Spinal cord (tissue), 10 donors: ENCODE results near the gene LAMC1. TPM values are rescaled to one million over a fixed set of nuclear protein-coding genes. Genes with fewer than 3 reads are reported as not detected.

Source experiments
- DNase-seq, 6 donors: peaks; one replicate each; pipeline versions ENCODE4 v3.0.0 to v3.0.0-alpha.2; 2013 to 2015; ENCODE audit warnings: low spot score in 6 of 6, low read depth in 4 of 6
- H3K27ac ChIP-seq: one replicate; pipeline ENCODE4 v1.5.1; 2013; ENCODE audit warnings: low read depth, low read length, control low read depth
- H3K27me3 ChIP-seq: one replicate; pipeline ENCODE4 v1.6.1; 2013; ENCODE audit warnings: low read length; ENCODE audit not compliant: control insufficient read depth, insufficient read depth
- H3K36me3 ChIP-seq: one replicate; pipeline ENCODE4 v1.6.1; 2013; ENCODE audit warnings: low read length; ENCODE audit not compliant: control insufficient read depth, insufficient read depth
- H3K4me1 ChIP-seq: one replicate; pipeline ENCODE4 v1.6.1; 2013; ENCODE audit warnings: low read length; ENCODE audit not compliant: control insufficient read depth, insufficient read depth
- H3K4me3 ChIP-seq: one replicate; pipeline ENCODE4 v1.5.1; 2013; ENCODE audit warnings: low read depth, low read length, control low read depth
- H3K9me3 ChIP-seq: one replicate; pipeline ENCODE4 v1.6.1; 2013; ENCODE audit warnings: low read length; ENCODE audit not compliant: control insufficient read depth, insufficient read depth
- WGBS: methylation state at CpG from one replicate; pipeline ENCODE4 v1.1.5; 2013; ENCODE audit warnings: missing lambda C conversion rate; ENCODE audit not compliant: insufficient coverage; 5-methylcytosine and 5-hydroxymethylcytosine counted together
- polyA plus RNA-seq, 2 donors: library from polyadenylated mRNA; unstranded; fragments of 120-200 nt; gene quantifications; one replicate each; pipeline ENCODE4 v1.2.1, GENCODE V29; 2013; ENCODE audit not compliant: insufficient read length in 2 of 2
- total RNA-seq, 2 donors: library from RNA; depleted of rRNA in 1 of 2; stranded (reverse); fragments of 120-200 nt in 1 of 2; fragments of >200 nt in 1 of 2; gene quantifications; one replicate each; pipeline versions ENCODE4 v1.2.3 to v1.2.4, GENCODE V29; 2013 to 2014
- donor health status: healthy.

Gene LAMC1
- total and polyA plus RNA-seq, 4 donors, result 47.5 to 174 (median 120) TPM

DNA sequence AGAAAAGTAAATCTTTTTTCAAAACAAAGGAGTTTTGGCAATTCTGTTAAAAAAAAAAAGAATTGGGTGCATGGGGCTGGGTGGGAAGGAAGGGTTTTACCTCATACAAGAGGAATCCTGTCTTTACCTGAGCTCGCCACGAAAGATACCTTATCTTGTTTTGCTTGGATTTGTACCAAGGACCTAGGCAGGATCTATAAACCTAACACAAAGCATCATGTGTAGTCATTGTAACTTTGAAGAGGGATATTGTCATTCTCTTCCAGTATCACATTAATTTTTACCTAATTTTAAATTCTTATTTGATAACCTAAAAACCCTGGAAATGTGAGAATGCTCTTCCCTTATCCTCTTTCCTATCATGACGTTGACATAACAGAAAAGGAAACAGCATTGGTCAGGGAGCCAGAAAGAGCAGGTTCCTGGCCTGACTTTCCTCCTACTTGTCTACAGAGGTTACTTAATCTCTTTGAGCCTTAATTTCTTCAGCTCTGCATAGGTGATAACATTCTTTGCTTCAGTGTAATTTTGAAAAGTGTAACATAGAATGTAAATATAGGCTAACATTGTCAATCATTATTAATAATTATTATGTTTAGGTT lies 4.0 kb upstream of the LAMC1 start:
- Histone ChIP-seq H3K27ac (no peak overlapping the region), H3K27me3 (no peaks in the 10 kb centered on the region), H3K9me3 (no peaks in the 10 kb centered on the region), H3K4me3 (no peak overlapping the region), H3K4me1 (peaks cover 5% of the 10 kb centered on the region), H3K36me3 (no peaks in the 10 kb centered on the region)
- no peak for DNase-seq
- 50% methylated on average over 1 of the region's 3 CpGs for WGBS

DNA sequence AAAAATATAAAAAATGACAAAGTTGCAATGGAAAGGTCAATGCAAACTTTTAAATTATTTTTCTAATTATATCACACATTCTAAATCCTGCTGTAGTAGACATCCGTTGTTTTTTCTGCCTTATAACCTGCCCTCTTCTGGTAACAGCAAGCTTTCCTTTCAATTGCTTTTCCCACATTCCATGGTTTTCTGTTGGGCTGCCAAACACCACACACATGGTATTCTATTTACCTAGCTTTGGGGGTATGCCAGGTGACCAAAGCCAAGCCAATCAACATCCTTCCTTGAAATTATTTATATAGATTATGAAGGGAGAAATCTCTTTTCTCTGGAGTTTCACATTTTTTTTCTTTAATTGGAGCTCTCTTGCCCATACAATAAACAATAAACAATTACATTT lies 3.4 kb upstream of the LAMC1 start:
- no peak for DNase-seq
- Histone ChIP-seq H3K9me3 (no peaks in the 10 kb centered on the region), H3K27ac (peak overlapping the region; percentile 15), H3K27me3 (no peaks in the 10 kb centered on the region), H3K36me3 (no peaks in the 10 kb centered on the region), H3K4me1 (peaks cover 5% of the 10 kb centered on the region), H3K4me3 (no peak overlapping the region)
- WGBS, result 38% methylated on average over 1 of the region's 1 CpG

DNA sequence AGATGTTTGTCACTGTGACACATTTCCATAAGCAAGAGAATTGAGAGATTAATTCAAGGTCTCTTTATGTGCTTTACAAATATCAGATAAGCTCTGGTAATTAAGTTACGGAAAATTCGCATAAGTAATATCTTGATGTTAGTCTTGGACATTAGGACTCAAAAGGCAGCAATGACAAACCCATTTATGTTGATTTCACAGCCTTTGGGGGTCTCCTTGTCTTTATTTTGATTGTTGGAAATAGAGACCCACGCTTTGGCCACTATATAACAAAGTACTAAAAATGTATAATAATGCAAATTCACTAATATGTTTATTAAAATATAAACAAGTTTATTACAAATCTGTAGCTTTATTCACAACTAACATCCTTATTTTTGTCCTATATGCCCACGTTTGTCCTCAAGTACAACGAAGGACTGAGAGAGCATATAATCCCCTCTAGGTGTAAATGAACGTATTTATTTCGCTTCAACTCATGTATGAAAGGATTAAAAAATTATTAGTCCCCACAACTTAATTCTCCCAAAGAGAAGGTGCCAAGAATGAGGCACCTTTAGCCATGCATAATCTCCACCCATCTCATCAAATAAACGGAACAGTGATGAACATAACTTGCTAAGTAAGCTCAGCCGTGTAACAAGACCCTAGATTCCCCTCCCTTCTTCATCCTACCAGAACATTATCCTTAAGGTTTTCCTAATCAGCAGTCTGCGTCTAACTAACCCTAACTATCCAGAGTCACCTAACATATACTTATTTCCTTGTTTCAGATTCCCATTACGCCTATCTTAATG lies 1.6 kb upstream of the LAMC1 start:
- 47% methylated on average over 2 of the region's 11 CpGs for WGBS
- no peaks in the 10 kb centered on the region for H3K36me3 ChIP-seq
- H3K27me3 ChIP-seq, result no peaks in the 10 kb centered on the region
- peaks cover 5% of the 10 kb centered on the region for H3K4me1 ChIP-seq
- H3K4me3 ChIP-seq, result peak overlapping the region; percentile 84
- H3K27ac ChIP-seq, result peak overlapping the region; percentile 96
- no peak for DNase-seq
- no peaks in the 10 kb centered on the region for H3K9me3 ChIP-seq

DNA sequence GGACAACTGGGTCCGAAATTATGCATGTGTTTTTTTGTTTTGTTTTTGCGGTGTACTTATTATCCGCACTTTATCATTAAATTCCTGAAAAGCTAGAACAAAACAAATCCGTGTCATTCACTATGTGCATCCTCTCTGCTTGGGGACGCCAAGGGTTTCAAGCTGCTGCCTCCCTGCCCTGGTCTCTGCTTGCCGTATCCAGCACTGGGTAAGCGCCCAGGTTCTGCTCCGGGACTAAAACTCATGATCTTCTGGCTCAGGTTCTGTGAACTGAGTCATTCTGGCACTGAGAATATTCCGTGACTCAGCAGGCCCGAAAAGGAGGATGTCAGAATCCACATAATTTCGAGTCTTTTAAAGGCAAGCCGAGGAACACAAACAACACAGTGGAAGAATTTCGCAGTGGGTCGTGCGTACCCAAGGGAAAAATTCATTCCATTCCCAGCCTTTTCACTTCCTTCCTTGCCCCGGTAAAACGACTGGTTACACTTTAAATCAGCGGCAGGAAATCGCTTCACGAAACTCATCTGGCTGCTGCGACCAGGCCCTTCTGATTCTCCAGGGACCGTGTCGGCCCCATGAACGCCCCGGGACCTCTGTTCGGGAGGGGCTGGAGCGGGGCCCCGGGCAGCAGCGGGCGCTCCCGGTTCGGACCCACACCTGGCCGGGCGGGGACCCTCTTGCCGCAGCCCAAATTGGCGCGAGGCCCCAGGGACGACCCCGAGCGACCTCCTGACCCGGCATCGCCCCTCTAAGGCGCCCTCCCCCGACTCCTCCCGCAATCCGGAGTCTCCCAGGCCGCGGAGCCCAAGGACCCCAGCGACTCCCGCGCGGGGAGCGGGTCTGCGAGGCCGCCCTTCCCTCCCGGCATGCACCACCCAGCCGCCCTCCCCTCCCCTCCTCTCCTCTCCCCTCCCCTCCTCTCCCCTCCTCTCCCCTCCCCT lies 746 bp upstream of the LAMC1 start:
- Histone ChIP-seq H3K27me3 (no peaks in the 10 kb centered on the region), H3K4me1 (peaks cover 5% of the 10 kb centered on the region), H3K9me3 (no peaks in the 10 kb centered on the region), H3K27ac (peak overlapping the region; percentile 96), H3K4me3 (peak overlapping the region; percentile 84), H3K36me3 (no peaks in the 10 kb centered on the region)
- peak in 3 of 6 donors; percentile 82 to 89 (median 84) for DNase-seq
- 2% methylated on average over 47 of the region's 57 CpGs for WGBS

DNA sequence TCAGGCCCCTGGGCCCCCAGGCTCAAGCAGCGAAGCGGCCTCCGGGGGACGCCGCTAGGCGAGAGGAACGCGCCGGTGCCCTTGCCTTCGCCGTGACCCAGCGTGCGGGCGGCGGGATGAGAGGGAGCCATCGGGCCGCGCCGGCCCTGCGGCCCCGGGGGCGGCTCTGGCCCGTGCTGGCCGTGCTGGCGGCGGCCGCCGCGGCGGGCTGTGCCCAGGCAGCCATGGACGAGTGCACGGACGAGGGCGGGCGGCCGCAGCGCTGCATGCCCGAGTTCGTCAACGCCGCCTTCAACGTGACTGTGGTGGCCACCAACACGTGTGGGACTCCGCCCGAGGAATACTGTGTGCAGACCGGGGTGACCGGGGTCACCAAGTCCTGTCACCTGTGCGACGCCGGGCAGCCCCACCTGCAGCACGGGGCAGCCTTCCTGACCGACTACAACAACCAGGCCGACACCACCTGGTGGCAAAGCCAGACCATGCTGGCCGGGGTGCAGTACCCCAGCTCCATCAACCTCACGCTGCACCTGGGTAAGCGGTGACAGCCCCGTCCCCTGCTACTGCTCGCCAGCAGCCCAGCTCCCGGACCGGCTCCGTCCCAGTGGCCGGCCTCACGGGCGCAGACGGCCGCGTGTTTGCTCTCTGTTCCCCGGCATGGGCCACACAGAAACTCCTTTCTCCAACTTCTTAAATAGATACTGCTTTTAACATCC lies 539 bp downstream of the LAMC1 start:
- peak overlapping the region; percentile 84 for H3K4me3 ChIP-seq
- peaks cover 5% of the 10 kb centered on the region for H3K4me1 ChIP-seq
- WGBS, result 0% methylated on average over 68 of the region's 68 CpGs
- peak overlapping the region; percentile 92 for H3K27ac ChIP-seq
- no peaks in the 10 kb centered on the region for H3K36me3 ChIP-seq
- no peaks in the 10 kb centered on the region for H3K9me3 ChIP-seq
- H3K27me3 ChIP-seq, result no peaks in the 10 kb centered on the region
- DNase-seq, result peak in 3 of 6 donors; percentile 31 to 80 (median 63)

DNA sequence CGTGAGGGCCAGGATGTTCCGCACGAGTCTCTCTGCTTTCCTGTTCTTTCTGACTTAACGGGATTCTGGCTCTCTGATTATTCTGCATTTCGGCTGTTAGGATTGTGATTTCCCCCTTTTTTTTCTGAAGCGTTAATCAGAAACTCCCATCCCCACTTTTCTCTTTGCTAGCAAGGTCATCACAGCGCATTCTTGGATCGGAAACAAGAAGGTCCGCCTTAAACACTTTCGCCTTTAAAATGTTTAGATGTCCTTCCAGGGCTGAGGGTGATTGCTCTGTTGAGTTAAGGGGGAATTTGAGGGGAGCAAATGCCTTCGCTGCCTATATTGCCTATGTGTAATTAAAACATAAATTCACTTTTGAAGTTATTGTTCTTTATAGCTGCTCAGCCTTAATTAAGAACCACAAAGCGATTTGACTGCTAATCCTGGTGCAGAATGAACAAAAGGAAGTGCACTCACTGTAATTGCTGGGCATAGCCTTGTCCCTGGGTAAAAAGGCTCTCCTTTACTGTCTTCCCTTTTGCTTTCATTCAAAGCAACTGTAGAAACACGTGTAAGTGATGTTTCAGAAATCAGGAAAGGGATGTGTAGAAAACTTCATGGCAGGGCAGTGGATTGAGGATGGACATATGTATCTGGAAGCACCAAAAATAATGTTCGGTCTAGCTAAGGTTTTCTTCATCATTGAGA lies 1.2 kb downstream of the LAMC1 start:
- no peaks in the 10 kb centered on the region for H3K9me3 ChIP-seq
- peak overlapping the region; percentile 84 for H3K4me3 ChIP-seq
- H3K27me3 ChIP-seq, result no peaks in the 10 kb centered on the region
- H3K4me1 ChIP-seq, result peaks cover 5% of the 10 kb centered on the region
- peak in 3 of 6 donors; percentile 30 to 63 (median 44) for DNase-seq
- H3K27ac ChIP-seq, result peak overlapping the region; percentile 92
- H3K36me3 ChIP-seq, result no peaks in the 10 kb centered on the region
- WGBS, result 0% methylated on average over 4 of the region's 14 CpGs

DNA sequence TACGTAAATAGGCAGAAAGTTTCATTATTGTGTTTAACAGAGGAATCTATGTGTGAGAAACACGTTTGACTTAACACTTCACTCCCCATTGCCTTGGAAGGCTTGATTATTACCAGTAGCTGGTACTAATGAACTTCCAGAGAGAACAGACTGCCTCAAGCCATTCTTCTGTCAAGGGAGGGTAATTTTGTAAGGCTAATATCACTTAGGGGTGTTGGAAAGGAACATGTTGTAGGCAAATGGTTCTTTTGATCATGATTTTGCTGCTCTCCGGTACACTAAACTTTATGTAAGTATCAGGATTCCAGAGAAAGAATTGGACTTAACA lies 1.8 kb downstream of the LAMC1 start:
- Histone ChIP-seq H3K36me3 (no peaks in the 10 kb centered on the region), H3K27me3 (no peaks in the 10 kb centered on the region), H3K4me3 (peak overlapping the region; percentile 84), H3K27ac (peak overlapping the region; percentile 92), H3K4me1 (peaks cover 5% of the 10 kb centered on the region), H3K9me3 (no peaks in the 10 kb centered on the region)
- peak in 1 of 6 donors; percentile 35 for DNase-seq
- WGBS, result 40% methylated on average over 1 of the region's 3 CpGs

DNA sequence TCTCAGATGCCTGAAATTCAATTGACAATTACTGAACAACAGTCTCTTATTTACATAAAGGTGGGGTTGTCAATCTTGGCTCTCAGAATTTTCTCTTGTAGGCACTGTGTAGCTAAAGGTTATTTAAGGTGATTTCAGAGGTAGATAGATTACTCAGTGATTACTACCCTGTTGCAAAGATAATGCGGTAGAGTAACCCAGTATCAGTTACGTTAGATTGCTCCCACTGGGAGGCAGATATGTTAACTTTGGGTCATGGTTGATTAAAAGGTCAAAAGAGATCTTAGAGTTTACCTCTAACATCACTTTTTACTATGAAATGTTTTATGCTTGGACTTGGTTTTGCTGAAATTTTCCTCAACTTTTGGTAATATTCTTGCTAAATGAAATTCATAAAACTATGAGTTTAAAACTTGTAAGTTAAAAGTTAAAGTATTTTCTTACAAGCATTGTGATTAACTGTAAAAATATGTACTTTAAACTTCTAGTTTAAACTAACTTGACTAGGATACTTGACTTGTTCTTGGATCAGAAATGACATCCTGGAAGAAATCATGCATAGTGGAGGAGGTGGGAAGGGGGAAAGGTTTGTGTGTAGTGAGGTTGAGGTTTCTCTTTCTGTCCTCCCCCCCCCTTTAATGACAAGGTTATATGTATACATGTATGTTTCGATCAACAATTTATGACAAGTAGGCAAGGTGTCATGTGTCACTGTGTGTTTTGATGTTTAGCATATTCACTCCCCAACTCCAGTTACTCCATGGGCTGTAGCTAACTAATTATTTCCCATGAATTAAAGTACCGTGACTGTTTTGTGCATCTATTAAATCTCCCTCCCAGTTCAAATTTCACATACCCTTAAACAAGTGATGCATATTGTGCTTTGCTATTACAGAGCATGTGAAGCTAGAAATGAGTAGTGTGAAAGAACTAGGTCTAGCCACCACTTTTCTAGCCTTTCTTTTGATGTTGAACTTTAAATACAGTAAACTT lies 2.9 kb downstream of the LAMC1 start:
- DNase-seq, result no peak
- H3K4me3 ChIP-seq, result peak overlapping the region; percentile 84

More for the DNA sequence above, 2.9 kb downstream of the LAMC1 start:
- WGBS, result 83% methylated on average over 1 of the region's 4 CpGs
- no peaks in the 10 kb centered on the region for H3K9me3 ChIP-seq
- H3K27ac ChIP-seq, result peak overlapping the region; percentile 58
- H3K27me3 ChIP-seq, result no peaks in the 10 kb centered on the region
- H3K36me3 ChIP-seq, result no peaks in the 10 kb centered on the region
- peaks cover 5% of the 10 kb centered on the region for H3K4me1 ChIP-seq
